HepG2 (cell line): ENCODE data around the gene NUP93.

Source experiments
- CTCF ChIP-seq: sonication (generic); formaldehyde crosslinking; IDR thresholded peaks from 2 replicates; pipeline ENCODE4 v1.5.0; 2020; ENCODE audit warnings: mild to moderate bottlenecking, missing genetic modification reagents, moderate library complexity
- POLR2AphosphoS5 ChIP-seq: IDR thresholded peaks from 2 replicates; pipeline ENCODE4 v1.6.1; 2012; ENCODE audit warnings: low read depth, low read length
- SMARCC2 ChIP-seq: fragments of 450-650 bp; IDR thresholded peaks from 2 replicates; pipeline ENCODE4 v1.6.1; 2017; ENCODE audit warnings: antibody characterized with exemption, mild to moderate bottlenecking
- ZNF44 ChIP-seq: sonication (generic); formaldehyde crosslinking; IDR thresholded peaks from 2 replicates; pipeline ENCODE4 v1.5.1; 2020; ENCODE audit warnings: mild to moderate bottlenecking, missing genetic modification reagents

- TF ChIP-seq ZNF44 (CRISPR knock-in tag), result peak; percentile 81; the same call in 1 of the 2 replicates
- TF ChIP-seq CTCF, result no peak
- TF ChIP-seq SMARCC2, result no peak
- peak; percentile 82 for TF ChIP-seq POLR2AphosphoS5
Observed at GRCh38 chr16:56729735-56730662, at the start of gene NUP93.
